Breast epithelium (tissue), 3 donors: ENCODE results near the gene IL9.

ENCODE experiments used
- CTCF ChIP-seq, 3 donors: fragments of 450-650 bp; IDR thresholded peaks; one replicate each; pipeline ENCODE4 v1.5.1; 2016 to 2017; ENCODE audit warnings: antibody characterized with exemption in 3 of 3, mild to moderate bottlenecking in 3 of 3, moderate library complexity in 3 of 3
- POLR2A ChIP-seq: fragments of 450-650 bp; IDR thresholded peaks from one replicate; pipeline ENCODE4 v1.6.1; 2016; ENCODE audit warnings: antibody characterized with exemption, mild to moderate bottlenecking, moderate library complexity
- POLR2AphosphoS5 ChIP-seq, 3 donors: sonication (generic); formaldehyde crosslinking; IDR thresholded peaks; one replicate each; pipeline ENCODE4 v1.6.1; 2017; ENCODE audit warnings: antibody characterized with exemption in 3 of 3

GRCh38 chr5:135867599-135867998 is 28.0 kb downstream of the IL9 start:
- TF ChIP-seq CTCF (IDR thresholded peaks at IDR 0.05) (no peak), POLR2A (no peak), POLR2AphosphoS5 (IDR thresholded peaks at IDR 0.05) (no peak)
